Mammary epithelial cell (primary cell): ENCODE results near the gene GALNT10.

ENCODE experiments used
- CTCF ChIP-seq, 2 donors: IDR thresholded peaks in 1 of 2; conservative IDR thresholded peaks in 1 of 2; 2 replicates each; pipeline ENCODE4 v1.5.1; 2011 to 2012; ENCODE audit warnings: inconsistent platforms in 2 of 2, low read length in 2 of 2, mild to moderate bottlenecking in 2 of 2, control low read depth in 1 of 2, low read depth in 1 of 2; ENCODE audit not compliant: insufficient read depth in 1 of 2; ENCODE audit errors: extremely low read depth in 1 of 2
- EZH2 ChIP-seq: IDR thresholded peaks from 2 replicates; pipeline ENCODE4 v1.6.1; 2012; ENCODE audit warnings: low read length, inconsistent platforms, borderline replicate concordance

GRCh38 chr5:154456540-154456939, 266.0 kb downstream of the GALNT10 start:
- no peak for TF ChIP-seq CTCF (conservative IDR thresholded peaks at IDR 0.05 in 1 of 2, IDR thresholded peaks at IDR 0.05 in 1 of 2; ENCODE audit: extremely low read depth in 1 of 2, insufficient read depth in 1 of 2, low read depth in 1 of 2, low read length in 2 of 2)
- TF ChIP-seq EZH2 = no peak
